Measurements from ENCODE around the gene GDF11. TPM values are rescaled to one million over a fixed set of nuclear protein-coding genes. Genes with fewer than 3 reads are reported as not detected.

GDF11 gene
- total RNA-seq, 1 experiment from 2014 or later = 5.3 TPM

GRCh38 chr12:55743406-55744339 lies 751 bp downstream of the GDF11 start:
- no peak for TF ChIP-seq SP1 (IDR thresholded peaks at IDR 0.05; ENCODE audit: low read depth)
- peak; percentile 12 for TF ChIP-seq TCF7L2 (IDR thresholded peaks at IDR 0.05; ENCODE audit: borderline replicate concordance, extremely low read depth, insufficient read depth, insufficient read length)
- TF ChIP-seq MAX (IDR thresholded peaks at IDR 0.05) = 0 out of 2 replicates have a peak, but pooled peaks have one; percentile 44
- no peak for TF ChIP-seq ZNF274 (IDR thresholded peaks at IDR 0.05; ENCODE audit: low read depth, low read length)
- TF ChIP-seq CBX3 (IDR thresholded peaks at IDR 0.05; ENCODE audit: low read depth) = peak; percentile 52; the same call in 1 of the 2 replicates
- peak overlapping the region; percentile 55 to 80 for H3K4me3 ChIP-seq (replicated peaks in 1 of 2; ENCODE audit: low read depth in 1 of 2, low read length in 2 of 2)
- ChIA-PET RAD21 (ENCODE audit: low non-redundant PET in 1 of 2, low total read pairs in 2 of 2, uncharacterized antibody in 2 of 2, unreplicated experiment in 2 of 2) (no interaction called here), POLR2A (interaction anchor here (0.5 to 1.1 kb wide), 5 partner anchors 9 to 517 kb away, joined by 3 to 7 read pairs (median 3); partner anchors contain the start of genes ORMDL2 and SARNP), CTCF (interaction anchor here (1.1 to 1.5 kb wide), 2 partner anchors 184 to 304 kb away, joined by 3 read pairs; partner anchors contain the start of gene PYM1)
- peak overlapping the region; percentile 53 for H3K27ac ChIP-seq (ENCODE audit: low read depth, low read length)
- H3K9me2 ChIP-seq (ENCODE audit: insufficient read depth) = no peaks in the 10 kb centered on the region
- no peaks in the 10 kb centered on the region for H4K20me1 ChIP-seq (ENCODE audit: insufficient read depth)
- H3K9me3 ChIP-seq (ENCODE audit: control insufficient read depth in 1 of 2, insufficient read depth in 1 of 2, low read depth in 1 of 2, low read length in 2 of 2) = no peaks in the 10 kb centered on the region
- H3K4me1 ChIP-seq (ENCODE audit: control insufficient read depth in 1 of 2, insufficient read depth in 2 of 2, low read length in 2 of 2) = peaks cover 7 to 32% of the 10 kb centered on the region in 2 experiments
- no peak for DNase-seq (ENCODE audit: low read depth, low spot score)
- no peak overlapping the region for H2AFZ ChIP-seq (ENCODE audit: low read depth, low read length, poor library complexity, severe bottlenecking)
- H3K36me3 ChIP-seq (ENCODE audit: control insufficient read depth in 1 of 2, insufficient read depth in 2 of 2, low read length in 2 of 2) = no peaks in the 10 kb centered on the region
- peak; percentile 64 for ATAC-seq
- H3K9ac ChIP-seq (ENCODE audit: low read length) = peak overlapping the region; percentile 69
- TSS peak; percentile 57 for BruUV-seq (replicated peaks)
- peak overlapping the region; percentile 97 for H3K4me2 ChIP-seq (ENCODE audit: low read length)
- no peaks in the 10 kb centered on the region for H3K27me3 ChIP-seq (ENCODE audit: insufficient read depth, low read length)
- intact Hi-C loops (cut with micrococcal nuclease) = no loop called here
- H3K79me2 ChIP-seq (ENCODE audit: insufficient read depth, low read length) = peaks cover 3% of the 10 kb centered on the region; the same call in 1 of the 2 replicates
